ENCODE data around the gene GUCY2F.

- TF ChIP-seq EZH2 (IDR thresholded peaks at IDR 0.05) (no peak), ZNF274 (IDR thresholded peaks at IDR 0.05; ENCODE audit: low read depth, low read length) (no peak)
Measured at GRCh38 chrX:109464231-109464630, 17.7 kb downstream of the GUCY2F start.
